Adipocyte (in vitro differentiated cells): ENCODE data around the gene CTNNA1.

Experiments used
- DNase-seq: peaks from one replicate; pipeline ENCODE4 v3.0.0-alpha.2; 2015; ENCODE audit warnings: low read depth
- H3K27me3 ChIP-seq: replicated peaks from 2 replicates; pipeline ENCODE4 v1.7.0; 2013; ENCODE audit warnings: mild to moderate bottlenecking, low read length, moderate library complexity; ENCODE audit not compliant: control insufficient read depth, insufficient read depth
- H3K36me3 ChIP-seq: 2 replicates; pipeline ENCODE4 v1.7.0; 2013; ENCODE audit warnings: low read length, mild to moderate bottlenecking, moderate library complexity; ENCODE audit not compliant: control insufficient read depth, insufficient read depth, severe bottlenecking
- H3K4me1 ChIP-seq: 2 replicates; pipeline ENCODE4 v1.7.0; 2013; ENCODE audit warnings: mild to moderate bottlenecking, low read length, moderate library complexity; ENCODE audit not compliant: control insufficient read depth, insufficient read depth
- H3K4me3 ChIP-seq: 2 replicates; pipeline ENCODE4 v1.7.0; 2013; ENCODE audit warnings: mild to moderate bottlenecking, low read length, moderate library complexity
- H3K9ac ChIP-seq: 2 replicates; pipeline ENCODE4 v1.7.0; 2013; ENCODE audit warnings: mild to moderate bottlenecking, low read length, moderate library complexity
- H3K9me3 ChIP-seq: 2 replicates; pipeline ENCODE4 v1.7.0; 2013; ENCODE audit warnings: mild to moderate bottlenecking, low read length, moderate library complexity; ENCODE audit not compliant: control insufficient read depth

The CTNNA1 gene

GRCh38 chr5:138936225-138936967 is 183.2 kb downstream of the CTNNA1 start:
- Histone ChIP-seq H3K9me3 (no peaks in the 10 kb centered on the region), H3K4me1 (no peaks in the 10 kb centered on the region), H3K9ac (no peak overlapping the region), H3K4me3 (no peak overlapping the region), H3K36me3 (peaks cover 42% of the 10 kb centered on the region), H3K27me3 (no peaks in the 10 kb centered on the region)
- no peak for DNase-seq

DNA sequence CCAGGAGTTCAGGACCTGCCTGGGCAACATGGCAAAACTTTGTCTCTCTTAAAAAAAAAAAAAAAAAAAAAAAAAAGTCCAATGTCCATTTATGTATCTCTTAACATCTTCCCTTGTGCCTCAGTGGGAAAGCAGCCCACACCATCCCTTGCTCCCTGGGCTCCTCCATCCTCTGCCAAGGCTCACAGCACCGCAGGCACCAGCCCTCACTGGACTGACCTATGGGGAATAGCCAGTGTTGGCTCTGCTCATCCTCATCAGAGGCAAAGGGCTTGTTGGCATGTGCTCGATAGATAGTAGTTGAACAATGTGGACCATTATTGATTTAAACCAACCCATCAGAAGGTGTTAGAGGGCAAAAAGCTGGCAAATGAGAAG is 183.7 kb downstream of the CTNNA1 start:
- Histone ChIP-seq H3K36me3 (peaks cover 37% of the 10 kb centered on the region), H3K9me3 (no peaks in the 10 kb centered on the region), H3K27me3 (no peaks in the 10 kb centered on the region), H3K9ac (no peak overlapping the region), H3K4me1 (no peaks in the 10 kb centered on the region), H3K4me3 (no peak overlapping the region)
- no peak for DNase-seq

DNA sequence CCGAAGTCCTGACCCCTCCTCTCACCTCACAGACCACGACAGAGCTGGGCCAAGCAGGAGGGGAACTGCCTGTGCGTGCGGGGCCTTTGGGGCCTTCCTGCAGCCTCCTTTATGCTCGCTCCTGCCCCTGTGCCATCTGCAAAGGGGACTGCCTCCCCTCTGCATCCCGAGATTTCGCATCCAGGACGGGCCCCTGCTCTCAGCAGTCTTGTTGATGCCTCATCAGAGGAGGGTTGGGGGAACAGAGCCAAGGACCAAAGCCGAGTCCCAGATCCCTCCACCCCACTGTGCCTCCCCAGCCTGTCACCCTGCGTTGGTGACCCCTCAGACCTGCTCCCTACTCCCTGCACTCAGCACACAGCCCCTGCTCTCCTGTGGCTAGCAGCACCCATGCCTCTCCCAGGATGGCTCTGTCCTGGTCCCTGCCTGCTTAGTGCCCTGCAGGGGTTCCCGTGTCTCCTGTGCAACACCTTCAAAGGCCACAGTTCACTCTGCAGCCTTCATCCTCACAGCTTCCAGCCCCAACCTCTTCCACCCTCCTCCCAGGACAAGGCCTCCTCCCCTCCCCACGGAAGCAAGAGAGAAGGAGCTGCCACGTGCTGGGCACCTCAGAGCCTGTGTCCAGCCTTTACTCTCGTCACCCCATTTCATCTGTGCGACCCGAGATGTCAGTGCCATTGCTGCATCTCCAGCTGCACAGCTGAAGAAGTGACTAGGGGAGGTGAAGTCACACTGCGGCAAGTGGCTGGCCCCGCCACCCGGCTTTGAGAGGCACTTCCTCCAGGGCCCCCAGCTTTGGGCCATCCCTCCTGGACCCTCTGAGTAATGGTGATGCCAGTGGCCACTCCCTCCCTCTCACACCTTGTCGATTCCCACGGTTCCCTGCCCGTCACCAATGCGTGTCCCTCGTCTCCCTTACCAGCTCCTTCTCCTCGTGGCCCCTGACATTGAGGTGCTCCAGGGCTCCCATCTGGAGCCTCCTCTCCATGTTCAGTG is 184.5 kb downstream of the CTNNA1 start:
- H3K9me3 ChIP-seq: no peaks in the 10 kb centered on the region
- no peaks in the 10 kb centered on the region for H3K27me3 ChIP-seq
- H3K36me3 ChIP-seq: peaks cover 29% of the 10 kb centered on the region
- no peak overlapping the region for H3K9ac ChIP-seq
- no peak overlapping the region for H3K4me3 ChIP-seq
- no peaks in the 10 kb centered on the region for H3K4me1 ChIP-seq
- DNase-seq: no peak

DNA sequence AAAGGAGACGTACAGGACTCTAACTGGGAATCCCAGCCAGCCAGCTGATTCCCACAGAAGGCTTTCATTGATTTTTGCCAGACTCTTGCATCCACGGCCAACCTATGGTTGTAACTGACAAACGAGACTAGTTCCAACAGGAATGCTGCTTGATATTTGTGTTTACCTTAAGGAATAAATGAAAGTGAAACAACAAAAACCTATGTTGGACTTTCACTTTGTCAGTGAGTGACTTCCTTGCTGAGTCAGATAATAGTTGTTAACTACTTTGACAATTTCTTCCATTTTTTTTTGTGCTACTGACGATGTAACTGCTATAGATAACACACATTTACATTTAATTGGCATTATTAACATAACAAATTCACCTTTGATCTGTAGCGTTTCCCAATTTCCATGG is 185.3 kb downstream of the CTNNA1 start:
- no peak for DNase-seq
- H3K9me3 ChIP-seq: no peaks in the 10 kb centered on the region
- H3K27me3 ChIP-seq: no peaks in the 10 kb centered on the region
- H3K36me3 ChIP-seq: peaks cover 21% of the 10 kb centered on the region
- H3K4me1 ChIP-seq: no peaks in the 10 kb centered on the region
- H3K9ac ChIP-seq: no peak overlapping the region
- no peak overlapping the region for H3K4me3 ChIP-seq

DNA sequence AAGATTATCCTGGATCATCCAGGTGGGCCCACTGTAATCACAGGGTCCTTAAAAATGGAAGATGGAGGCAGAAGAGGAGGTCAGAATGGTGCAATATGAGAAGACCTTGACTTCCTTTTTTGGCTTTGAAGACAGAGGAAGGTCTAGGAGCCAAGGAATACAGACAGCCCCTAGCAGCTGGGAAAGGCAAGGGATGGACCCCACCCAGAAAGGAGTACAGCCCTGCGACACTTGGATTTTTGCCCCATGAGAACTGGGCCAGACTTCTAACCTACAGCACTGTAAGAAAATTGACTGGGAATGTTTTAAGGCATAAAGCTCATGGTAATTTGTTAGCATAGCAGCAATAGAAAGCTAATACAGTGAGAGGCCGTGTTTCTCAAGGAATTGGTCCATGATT is 188.8 kb downstream of the CTNNA1 start:
- Histone ChIP-seq H3K36me3 (peaks cover 7% of the 10 kb centered on the region), H3K4me3 (no peak overlapping the region), H3K9ac (no peak overlapping the region), H3K27me3 (no peaks in the 10 kb centered on the region), H3K9me3 (no peaks in the 10 kb centered on the region), H3K4me1 (no peaks in the 10 kb centered on the region)
- no peak for DNase-seq

DNA sequence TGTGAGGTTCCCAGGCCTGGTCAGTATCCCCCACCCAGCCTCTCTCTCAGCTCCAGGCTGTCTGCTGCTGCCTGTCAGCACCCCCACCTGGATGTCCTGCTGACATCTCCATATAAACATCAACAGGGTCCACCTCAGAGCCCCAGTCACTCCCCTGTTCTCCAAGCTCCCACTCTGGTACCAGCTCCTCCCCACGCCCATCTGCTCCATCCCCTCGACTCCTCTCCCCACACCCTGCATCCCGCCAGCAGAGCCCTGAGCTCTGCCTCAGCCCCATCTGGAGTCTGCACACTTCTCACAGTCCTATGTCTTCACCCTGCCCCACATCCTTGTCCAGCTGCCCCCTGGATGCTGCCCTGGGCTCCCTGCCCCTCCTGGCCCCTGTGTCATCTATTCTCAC is 189.6 kb downstream of the CTNNA1 start:
- H3K36me3 ChIP-seq: peaks cover 10% of the 10 kb centered on the region
- no peak for DNase-seq
- H3K9ac ChIP-seq: no peak overlapping the region
- no peaks in the 10 kb centered on the region for H3K9me3 ChIP-seq
- H3K27me3 ChIP-seq: no peaks in the 10 kb centered on the region
- H3K4me1 ChIP-seq: no peaks in the 10 kb centered on the region
- no peak overlapping the region for H3K4me3 ChIP-seq

DNA sequence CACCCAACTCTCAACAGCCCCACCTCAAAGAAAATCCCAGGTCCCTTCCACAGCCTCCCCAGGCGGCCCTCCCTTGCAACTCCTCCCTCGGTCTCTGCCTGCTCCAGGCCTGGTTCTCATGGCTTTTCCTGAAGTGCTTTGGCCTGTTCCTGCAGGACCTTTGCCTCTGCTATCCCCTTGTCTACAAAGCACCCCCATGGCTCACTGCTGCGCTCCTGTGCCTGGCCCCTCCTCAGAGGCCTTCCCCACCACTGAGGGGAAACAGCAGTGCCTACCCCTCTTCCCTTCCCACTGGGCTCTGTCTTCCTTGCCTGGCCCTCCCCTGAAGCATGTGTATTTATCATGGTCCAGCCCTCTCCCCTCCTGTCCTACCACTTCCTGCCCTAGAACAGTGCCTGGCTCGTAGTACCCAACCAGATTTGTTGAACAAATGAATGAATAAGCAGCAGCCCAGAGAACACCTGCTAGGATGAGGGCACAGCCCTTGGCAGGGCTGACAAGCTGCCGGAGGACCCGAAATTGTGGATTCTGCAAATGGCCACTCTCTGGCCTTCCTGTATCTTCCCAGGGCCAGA is 190.5 kb downstream of the CTNNA1 start:
- Histone ChIP-seq H3K9ac (no peak overlapping the region), H3K36me3 (peaks cover 10% of the 10 kb centered on the region), H3K4me1 (no peaks in the 10 kb centered on the region), H3K4me3 (no peak overlapping the region), H3K27me3 (no peaks in the 10 kb centered on the region), H3K9me3 (no peaks in the 10 kb centered on the region)
- no peak for DNase-seq

- no peaks in the 10 kb centered on the region for H3K27me3 ChIP-seq
- H3K4me3 ChIP-seq: no peak overlapping the region
- no peaks in the 10 kb centered on the region for H3K9me3 ChIP-seq
- H3K4me1 ChIP-seq: no peaks in the 10 kb centered on the region
- peaks cover 10% of the 10 kb centered on the region for H3K36me3 ChIP-seq
- H3K9ac ChIP-seq: no peak overlapping the region
- no peak for DNase-seq
Measured at GRCh38 chr5:138944527-138945322, 191.5 kb downstream of the CTNNA1 start.

DNA sequence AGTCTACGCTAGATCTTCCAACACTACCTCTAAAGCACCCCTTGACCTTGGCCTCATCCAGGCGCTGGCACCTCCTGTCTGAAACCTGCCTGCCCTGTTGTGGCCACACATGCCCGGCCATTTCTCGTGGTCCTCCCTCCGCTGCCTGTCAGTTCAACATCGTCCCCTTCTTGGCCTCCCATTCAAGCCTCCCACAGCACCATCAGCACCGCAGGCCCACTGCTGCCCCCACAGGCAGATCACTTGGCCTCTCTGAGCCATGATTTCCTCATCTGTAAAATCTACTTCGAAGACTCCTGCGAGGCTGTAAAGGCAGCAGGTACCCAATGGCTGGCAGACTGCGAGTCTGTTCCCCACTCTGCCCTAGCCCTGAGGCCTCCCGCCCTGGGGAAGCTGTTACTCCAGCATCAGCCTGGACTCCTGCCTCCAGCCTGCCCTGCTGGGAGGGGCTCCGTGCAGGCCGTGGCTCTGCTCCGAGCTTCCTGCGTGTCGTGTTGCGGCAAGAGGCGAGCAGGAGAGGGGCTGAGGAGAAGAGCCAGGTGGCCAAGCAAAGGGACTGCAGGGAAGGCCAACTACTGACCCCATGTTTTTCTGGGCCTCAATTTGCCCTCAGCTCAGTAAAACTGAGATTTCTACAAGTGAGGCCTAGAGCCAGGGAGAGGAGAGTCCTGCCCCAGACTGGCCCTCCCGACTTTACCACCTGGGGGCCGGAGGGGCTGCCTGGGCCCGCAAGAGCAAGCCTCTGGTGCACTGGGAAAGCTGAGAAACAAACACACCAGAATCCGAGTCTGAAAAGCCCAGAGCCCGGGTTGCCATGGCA is 192.4 kb downstream of the CTNNA1 start:
- DNase-seq: no peak
- H3K9me3 ChIP-seq: no peaks in the 10 kb centered on the region
- H3K4me3 ChIP-seq: no peak overlapping the region
- H3K36me3 ChIP-seq: peaks cover 10% of the 10 kb centered on the region
- H3K4me1 ChIP-seq: no peaks in the 10 kb centered on the region
- no peak overlapping the region for H3K9ac ChIP-seq
- H3K27me3 ChIP-seq: no peaks in the 10 kb centered on the region

- no peaks in the 10 kb centered on the region for H3K4me1 ChIP-seq
- H3K9ac ChIP-seq: no peak overlapping the region
- DNase-seq: no peak
- H3K27me3 ChIP-seq: no peaks in the 10 kb centered on the region
- H3K9me3 ChIP-seq: no peaks in the 10 kb centered on the region
- peaks cover 10% of the 10 kb centered on the region for H3K36me3 ChIP-seq
- no peak overlapping the region for H3K4me3 ChIP-seq
Measured at GRCh38 chr5:138946241-138946623, 193.0 kb downstream of the CTNNA1 start.
